H1 (cell line): ENCODE results near the gene LAMP5. TPM values are rescaled to one million over a fixed set of nuclear protein-coding genes. Genes with fewer than 3 reads are reported as not detected.

Experiments
- CTCF ChIA-PET: fragments of 300-600 bp; sonication (Branson Sonifier 250); formaldehyde crosslinking; loops from one replicate; lab custom pipeline; 2021; ENCODE audit not compliant: partially characterized antibody; lab: Charles Lee
- POLR2A ChIA-PET: fragments of 300-600 bp; sonication (Branson Sonifier 250); formaldehyde crosslinking; loops from one replicate; lab custom pipeline; 2021; ENCODE audit warnings: inconsistent platforms; ENCODE audit not compliant: partially characterized antibody; lab: Charles Lee
- DNase-seq, 2 experiments: peaks; one replicate each; pipeline versions ENCODE4 v3.0.0 to v3.0.0-alpha.2; 2010 to 2022; ENCODE audit warnings: low spot score in 2 of 2, low read depth in 1 of 2, mixed read lengths in 1 of 2
- FAIRE-seq: peaks from 2 replicates; lab custom pipeline; 2011; peaks lifted over from hg19 to GRCh38; lab: Jason Lieb, UNC
- H2AFZ ChIP-seq: 2 replicates; pipeline ENCODE4 v1.8.1; 2012; ENCODE audit warnings: low read length, inconsistent platforms
- H2AK5ac ChIP-seq: 2 replicates; pipeline ENCODE4 v1.6.1; 2013; ENCODE audit warnings: low read depth, low read length
- H2BK120ac ChIP-seq: replicated peaks from 2 replicates; pipeline ENCODE3; 2013; ENCODE audit warnings: low read depth, low read length, inconsistent platforms
- H2BK12ac ChIP-seq: 2 replicates; pipeline ENCODE4 v1.6.1; 2013; ENCODE audit warnings: low read depth, low read length
- H2BK15ac ChIP-seq: 2 replicates; pipeline ENCODE4 v1.6.1; 2013; ENCODE audit warnings: low read length
- H2BK20ac ChIP-seq: 2 replicates; pipeline ENCODE4 v1.6.1; 2013; ENCODE audit warnings: low read length
- H2BK5ac ChIP-seq: 2 replicates; pipeline ENCODE4 v1.6.1; 2013; ENCODE audit warnings: low read depth, low read length
- H3K14ac ChIP-seq: 2 replicates; pipeline ENCODE4 v1.6.1; 2013; ENCODE audit warnings: inconsistent platforms; ENCODE audit not compliant: insufficient read length
- H3K18ac ChIP-seq: 2 replicates; pipeline ENCODE4 v1.6.1; 2013; ENCODE audit warnings: low read length; ENCODE audit errors: extremely low read depth
- H3K23ac ChIP-seq: 2 replicates; pipeline ENCODE4 v1.6.1; 2013; ENCODE audit warnings: inconsistent platforms; ENCODE audit not compliant: insufficient read length
- H3K23me2 ChIP-seq: 2 replicates; pipeline ENCODE4 v1.6.1; 2013; ENCODE audit warnings: low read depth, low read length
- H3K27ac ChIP-seq: 2 replicates; pipeline ENCODE4 v1.6.1; 2011; ENCODE audit warnings: low read depth, low read length, inconsistent platforms
- H3K27me3 ChIP-seq, 4 experiments: replicated peaks in 1 of 4; 1 replicate in 1 of 4; 2 replicates in 3 of 4; pipeline versions ENCODE4 v1.6.1 to v1.8.1; 2011 to 2013; ENCODE audit warnings: low read length in 3 of 4, mild to moderate bottlenecking in 3 of 4, inconsistent platforms in 2 of 4, mixed read lengths in 2 of 4, moderate library complexity in 1 of 4; ENCODE audit not compliant: control insufficient read depth in 3 of 4, insufficient read depth in 3 of 4; ENCODE audit errors: extremely low read depth in 1 of 4
- H3K36me3 ChIP-seq, 4 experiments: 2 replicates each; pipeline versions ENCODE4 v1.6.1 to v1.8.1; 2011 to 2013; ENCODE audit warnings: mild to moderate bottlenecking in 4 of 4, low read length in 3 of 4, moderate library complexity in 2 of 4, control low read depth in 1 of 4, inconsistent platforms in 1 of 4; ENCODE audit not compliant: insufficient read depth in 4 of 4, control insufficient read depth in 2 of 4
- H3K4ac ChIP-seq: replicated peaks from 2 replicates; pipeline ENCODE3; 2013; ENCODE audit warnings: low read length, low read depth, mixed read lengths, inconsistent platforms; ENCODE audit not compliant: insufficient read length
- H3K4me1 ChIP-seq, 4 experiments: replicated peaks in 1 of 4; 1 replicate in 1 of 4; 2 replicates in 3 of 4; pipeline versions ENCODE4 v1.6.1 to v1.8.1; 2011 to 2013; ENCODE audit warnings: low read length in 3 of 4, inconsistent platforms in 2 of 4, mixed read lengths in 1 of 4; ENCODE audit not compliant: insufficient read depth in 4 of 4, control insufficient read depth in 3 of 4
- H3K4me2 ChIP-seq, 2 experiments: 2 replicates each; pipeline versions ENCODE4 v1.6.1 to v1.8.1; 2011 to 2013; ENCODE audit warnings: low read depth in 2 of 2, low read length in 2 of 2, control low read depth in 1 of 2, inconsistent platforms in 1 of 2, mild to moderate bottlenecking in 1 of 2; ENCODE audit not compliant: insufficient read depth in 1 of 2
- H3K4me3 ChIP-seq, 4 experiments: fragments of 200-600, 300-600 bp in 1 of 4; sonication (generic), shearing (Covaris generic), sonication (Bioruptor Twin) in 1 of 4; 2 replicates each; pipeline versions ENCODE4 v1.5.1 to v1.8.1; 2011 to 2016; ENCODE audit warnings: low read length in 4 of 4, low read depth in 3 of 4, control low read depth in 2 of 4, inconsistent platforms in 2 of 4, mild to moderate bottlenecking in 2 of 4, mixed read lengths in 1 of 4, moderate library complexity in 1 of 4; ENCODE audit not compliant: insufficient read depth in 2 of 4; ENCODE audit errors: extremely low read depth in 1 of 4
- H3K56ac ChIP-seq: replicated peaks from 2 replicates; pipeline ENCODE3; 2013; ENCODE audit warnings: low read depth, mild to moderate bottlenecking, mixed read lengths, low read length, inconsistent platforms; ENCODE audit not compliant: insufficient read length
- H3K79me1 ChIP-seq: 2 replicates; pipeline ENCODE4 v1.6.1; 2013; ENCODE audit warnings: low read depth, low read length, control low read depth
- H3K79me2 ChIP-seq, 2 experiments: 2 replicates each; pipeline versions ENCODE4 v1.6.1 to v1.8.1; 2012 to 2013; ENCODE audit warnings: low read length in 2 of 2, mild to moderate bottlenecking in 2 of 2, inconsistent platforms in 1 of 2; ENCODE audit not compliant: insufficient read depth in 2 of 2, control insufficient read depth in 1 of 2
- H3K9ac ChIP-seq, 4 experiments: replicated peaks in 1 of 4; 1 replicate in 1 of 4; 2 replicates in 3 of 4; pipeline versions ENCODE4 v1.6.1 to v1.8.1; 2011 to 2013; ENCODE audit warnings: low read depth in 3 of 4, low read length in 3 of 4, control low read depth in 2 of 4, mild to moderate bottlenecking in 2 of 4, moderate library complexity in 2 of 4, inconsistent platforms in 1 of 4; ENCODE audit errors: extremely low read depth in 1 of 4
- H3K9me3 ChIP-seq, 2 experiments: 2 replicates each; pipeline versions ENCODE4 v1.6.1 to v1.8.1; 2012 to 2013; ENCODE audit warnings: mild to moderate bottlenecking in 2 of 2, moderate library complexity in 2 of 2, control low read depth in 1 of 2, inconsistent platforms in 1 of 2, low read depth in 1 of 2, low read length in 1 of 2, mixed read lengths in 1 of 2; ENCODE audit not compliant: insufficient read depth in 2 of 2
- H4K20me1 ChIP-seq, 2 experiments: replicated peaks in 1 of 2; 2 replicates each; pipeline versions ENCODE3 to v1.8.1; 2011 to 2013; ENCODE audit warnings: inconsistent platforms in 2 of 2, low read length in 2 of 2, mild to moderate bottlenecking in 1 of 2; ENCODE audit not compliant: insufficient read depth in 2 of 2, control insufficient read depth in 1 of 2
- H4K5ac ChIP-seq: 2 replicates; pipeline ENCODE4 v1.6.1; 2013; ENCODE audit warnings: low read length, low read depth, mixed read lengths, inconsistent platforms; ENCODE audit not compliant: insufficient read length
- H4K8ac ChIP-seq: 2 replicates; pipeline ENCODE4 v1.8.0; 2013; ENCODE audit warnings: mild to moderate bottlenecking, moderate library complexity, low read length, inconsistent platforms; ENCODE audit not compliant: insufficient read depth; ENCODE audit errors: extremely low read depth
- H4K91ac ChIP-seq: replicated peaks from 2 replicates; pipeline ENCODE3; 2013; ENCODE audit warnings: low read length, mixed read lengths, inconsistent platforms; ENCODE audit not compliant: insufficient read length
- CEBPB ChIP-seq: IDR thresholded peaks from 2 replicates; pipeline ENCODE4 v1.6.1; 2012; ENCODE audit warnings: low read depth, low read length
- EP300 ChIP-seq, 2 experiments: IDR thresholded peaks; 1 replicate in 1 of 2; 2 replicates in 1 of 2; pipeline ENCODE4 v1.6.1; 2011 to 2012; ENCODE audit warnings: low read depth in 2 of 2, low read length in 2 of 2, mild to moderate bottlenecking in 2 of 2, borderline replicate concordance in 1 of 2, inconsistent platforms in 1 of 2, moderate library complexity in 1 of 2
- EZH2 ChIP-seq: fragments of 200-600 bp; sonication (generic); IDR thresholded peaks from 2 replicates; pipeline ENCODE4 v1.7.1; 2012; ENCODE audit warnings: low read depth, mild to moderate bottlenecking, moderate library complexity, low read length, inconsistent platforms; ENCODE audit not compliant: severe bottlenecking
- MAX ChIP-seq: IDR thresholded peaks from 2 replicates; pipeline ENCODE4 v1.6.1; 2012; ENCODE audit warnings: inconsistent platforms
- PHF8 ChIP-seq: fragments of 200-600 bp; sonication (generic); conservative IDR thresholded peaks from 2 replicates; pipeline ENCODE4 v1.7.1; 2012; ENCODE audit warnings: low read depth, mild to moderate bottlenecking, inconsistent platforms, low read length, moderate library complexity
- RAD21 ChIP-seq, 2 experiments: IDR thresholded peaks in 1 of 2; conservative IDR thresholded peaks in 1 of 2; 2 replicates each; pipeline ENCODE4 v1.6.1; 2011; ENCODE audit warnings: low read depth in 2 of 2, low read length in 2 of 2, improper control_type of control experiment in 1 of 2, inconsistent platforms in 1 of 2, mild to moderate bottlenecking in 1 of 2, moderate library complexity in 1 of 2
- RNF2 ChIP-seq: fragments of 200-900, 300-1000 bp; sonication (generic); IDR thresholded peaks from 2 replicates; pipeline ENCODE4 v1.7.1; 2016; ENCODE audit warnings: borderline replicate concordance, low read depth, mild to moderate bottlenecking, antibody characterized with exemption, low read length; ENCODE audit not compliant: poor library complexity, severe bottlenecking; ENCODE audit errors: missing control alignments
- SP1 ChIP-seq: IDR thresholded peaks from 2 replicates; pipeline ENCODE4 v1.6.1; 2011; ENCODE audit warnings: low read depth, low read length
- TAF1 ChIP-seq: IDR thresholded peaks from 2 replicates; pipeline ENCODE4 v1.6.1; 2011; ENCODE audit warnings: mild to moderate bottlenecking, low read depth, low read length
- TCF12 ChIP-seq: IDR thresholded peaks from 2 replicates; pipeline ENCODE4 v1.6.1; 2011; ENCODE audit warnings: low read depth, mild to moderate bottlenecking, low read length
- WGBS, 2 experiments: shearing (Covaris generic) in 1 of 2; methylation state at CpG; one replicate each; pipeline versions ENCODE4 v1.1.6 to v1.1.7; 2013 to 2015; ENCODE audit warnings: low lambda C conversion rate in 2 of 2, mixed read lengths in 2 of 2, inconsistent platforms in 1 of 2, low coverage in 1 of 2, missing lambda C conversion rate in 1 of 2; ENCODE audit not compliant: insufficient replicate concordance in 2 of 2, insufficient coverage in 1 of 2, insufficient read length in 1 of 2; ENCODE audit errors: extremely low coverage in 1 of 2, missing lambda C conversion rate in 1 of 2; 5-methylcytosine and 5-hydroxymethylcytosine counted together
- polyA plus RNA-seq, 7 experiments: library from polyadenylated mRNA; depleted of rRNA in 3 of 7; stranded (reverse) in 5 of 7; unstranded in 2 of 7; fragments of >200 nt in 5 of 7; fragments of 200-250 nt in 2 of 7; gene quantifications; 1 replicate in 5 of 7; 2 replicates in 1 of 7; 4 replicates in 1 of 7; pipeline versions ENCODE4 v1.2.1 to v1.2.3, GENCODE V29; 2011 to 2013; ENCODE audit warnings: missing spikeins in 2 of 7, mixed read lengths in 2 of 7
- total RNA-seq: library from RNA; stranded (reverse); fragmentation: NEBNext Ultra II Directional; extraction: Animal tissue kit (Norgen Biotek cat#: 25700); gene quantifications from 2 replicates; pipeline ENCODE4 v1.2.1, GENCODE V29; 2021

The LAMP5 gene
- total and polyA plus RNA-seq, 2 of the 8 experiments (the other 6 are each of a cell fraction or from before 2014, with no cell fraction given), result 0.22 to 1.9 TPM

GRCh38 chr20:9523636-9524035, 9.2 kb downstream of the LAMP5 start:
- Histone ChIP-seq H3K79me2 (no peaks in the 10 kb centered on the region), H3K18ac (no peak overlapping the region), H4K5ac (no peak overlapping the region), H4K20me1 (no peaks in the 10 kb centered on the region), H2BK120ac (no peak overlapping the region), H2BK12ac (no peak overlapping the region), H3K23ac (no peak overlapping the region), H3K23me2 (no peaks in the 10 kb centered on the region), H4K8ac (no peak overlapping the region), H2AFZ (no peak overlapping the region), H3K27me3 (peaks cover 4 to 23% (median 15%) of the 10 kb centered on the region in 4 experiments), H2BK15ac (no peak overlapping the region), H3K36me3 (no peaks in the 10 kb centered on the region), H2BK5ac (no peak overlapping the region), H3K9me3 (no peaks in the 10 kb centered on the region), H3K9ac (no peak overlapping the region), H3K56ac (no peak overlapping the region), H3K4me3 (no peak overlapping the region), H3K27ac (no peak overlapping the region), H4K91ac (no peak overlapping the region)
- CTCF ChIA-PET, result interaction anchor here (1.2 to 10.5 kb wide), 2 partner anchors 19 to 56 kb away, joined by 6 to 79 read pairs; no protein-coding TSS in a partner anchor
- WGBS, 2 experiments, result 92% methylated on average over 3 of the region's 3 CpGs; no CpG with 5 or more reads in 1 of the 2 experiments
- no peak for FAIRE-seq
- no peak for DNase-seq
- POLR2A ChIA-PET, result no interaction called here
- TF ChIP-seq TAF1 (no peak), EP300 (IDR thresholded peaks at IDR 0.05; ENCODE audit: borderline replicate concordance in 1 of 2, low read depth in 2 of 2, low read length in 2 of 2) (no peak), CEBPB (no peak), PHF8 (no peak), RAD21 (IDR thresholded peaks at IDR 0.05 in 1 of 2, conservative IDR thresholded peaks at IDR 0.05 in 1 of 2; ENCODE audit: low read depth in 2 of 2, low read length in 2 of 2) (no peak), RNF2 (no peak), EZH2 (no peak), TCF12 (no peak), MAX (no peak), SP1 (no peak)
- TF ChIP-seq, all 59 proteins: peak for 0
- no peak overlapping the region for H3K4ac ChIP-seq
- H2AK5ac ChIP-seq, result no peak overlapping the region
- no peak overlapping the region for H3K4me2 ChIP-seq
- H3K79me1 ChIP-seq, result no peaks in the 10 kb centered on the region
- H2BK20ac ChIP-seq, result no peak overlapping the region
- no peak overlapping the region for H3K14ac ChIP-seq
- H3K4me1 ChIP-seq, result peaks cover 4 to 12% (median 7%) of the 10 kb centered on the region in 4 experiments; a peak in 5 of 7 replicates
